K562 (cell line): Measurements from ENCODE around the gene ZNF853. TPM values are rescaled to one million over a fixed set of nuclear protein-coding genes. Genes with fewer than 3 reads are reported as not detected.

Experiments used
- BMI1 ChIP-seq: fragments of 150-350 bp; IDR thresholded peaks from 2 replicates; pipeline ENCODE4 v1.6.1; 2014; ENCODE audit warnings: low read length
- CBFA2T2 ChIP-seq: fragments of 450-650 bp; conservative IDR thresholded peaks from 2 replicates; pipeline ENCODE4 v1.6.1; 2017; ENCODE audit warnings: mild to moderate bottlenecking
- CBX1 ChIP-seq: sonication (generic); IDR thresholded peaks from 2 replicates; pipeline ENCODE4 v1.6.1; 2016; ENCODE audit warnings: antibody characterized with exemption, low read depth, mild to moderate bottlenecking
- CTBP1 ChIP-seq: fragments of 450-650 bp; IDR thresholded peaks from 2 replicates; pipeline ENCODE4 v1.6.1; 2016; ENCODE audit warnings: borderline replicate concordance
- EP300 ChIP-seq: IDR thresholded peaks from 2 replicates; pipeline ENCODE4 v1.6.1; 2012; ENCODE audit warnings: low read length, improper control_type of control experiment
- ETV6 ChIP-seq, 3 experiments: fragments of 150-350 bp in 1 of 3; sonication (generic) in 1 of 3; formaldehyde crosslinking in 1 of 3; IDR thresholded peaks; 2 replicates each; pipeline versions ENCODE4 v1.6.1 to v1.8.0; 2014 to 2022; ENCODE audit warnings: borderline replicate concordance in 2 of 3, low read depth in 2 of 3, antibody characterized with exemption in 1 of 3, low read length in 1 of 3, mild to moderate bottlenecking in 1 of 3, missing genetic modification reagents in 1 of 3
- HDAC2 ChIP-seq: fragments of 450-650 bp; IDR thresholded peaks from 2 replicates; pipeline ENCODE4 v1.6.1; 2016; ENCODE audit warnings: mild to moderate bottlenecking
- HMGN3 ChIP-seq: IDR thresholded peaks from 2 replicates; pipeline ENCODE4 v1.6.1; 2011; ENCODE audit warnings: borderline replicate concordance, low read depth, mild to moderate bottlenecking, mixed read lengths, low read length; ENCODE audit not compliant: insufficient read length; ENCODE audit errors: extremely low read depth
- MAZ ChIP-seq, 2 experiments: fragments of 450-650 bp in 1 of 2; sonication (generic) in 1 of 2; formaldehyde crosslinking; IDR thresholded peaks in 1 of 2; conservative IDR thresholded peaks in 1 of 2; 2 replicates each; pipeline versions ENCODE4 v1.4.0 to v1.5.0; 2020; ENCODE audit warnings: mild to moderate bottlenecking in 1 of 2, missing genetic modification reagents in 1 of 2
- MEF2A ChIP-seq: IDR thresholded peaks from 2 replicates; pipeline ENCODE4 v1.6.1; 2011; ENCODE audit warnings: low read depth, mild to moderate bottlenecking, low read length, moderate library complexity; ENCODE audit not compliant: control insufficient read depth
- REST ChIP-seq, 2 experiments: fragments of 450-650 bp; formaldehyde crosslinking in 1 of 2; IDR thresholded peaks; 2 replicates each; pipeline versions ENCODE4 v1.4.0 to v1.6.1; 2014 to 2020; ENCODE audit warnings: mild to moderate bottlenecking in 2 of 2, borderline replicate concordance in 1 of 2, low read depth in 1 of 2
- TCF3 ChIP-seq: sonication (generic); formaldehyde crosslinking; IDR thresholded peaks from 2 replicates; pipeline ENCODE4 v1.4.0; 2020; ENCODE audit warnings: mild to moderate bottlenecking, missing genetic modification reagents
- ZFP1 ChIP-seq: fragments of 450-650 bp; formaldehyde crosslinking; IDR thresholded peaks from 2 replicates; pipeline ENCODE4 v1.4.0; 2020; ENCODE audit warnings: mild to moderate bottlenecking, mixed read lengths
- ZKSCAN1 ChIP-seq: fragments of 150-350 bp; IDR thresholded peaks from 2 replicates; pipeline ENCODE4 v1.6.1; 2016; ENCODE audit warnings: low read depth, low read length
- ZNF134 ChIP-seq: fragments of 250-450 bp; sonication (Bioruptor Pico); conservative IDR thresholded peaks from 2 replicates; pipeline ENCODE4 v1.4.0; 2020
- ZNF77 ChIP-seq: fragments of 250-450 bp; sonication (Bioruptor Pico); IDR thresholded peaks from 2 replicates; pipeline ENCODE4 v1.5.0; 2020
- polyA plus RNA-seq, 8 experiments: library from polyadenylated mRNA; depleted of rRNA in 4 of 8; stranded (reverse) in 5 of 8; unstranded in 3 of 8; fragments of >200 nt; fragmentation: Nextera tagmentation in 2 of 8; fragmentation: Illumina TruSeq in 1 of 8; extraction: Ambion mirVana in 2 of 8; extraction: Trizol in 1 of 8; gene quantifications; 2 replicates each; pipeline versions ENCODE4 v1.2.1 to v1.2.3, GENCODE V29; 2011 to 2014; ENCODE audit warnings: inconsistent platforms in 1 of 8, missing spikeins in 1 of 8
- total RNA-seq, 7 experiments: library from RNA; depleted of rRNA in 6 of 7; stranded (reverse); fragments of >200 nt in 6 of 7; fragmentation: Illumina TruSeq in 2 of 7; extraction: Trizol in 2 of 7; gene quantifications; 2 replicates each; pipeline versions ENCODE4 v1.2.1 to v1.2.3, GENCODE V29; 2011 to 2021; ENCODE audit warnings: low replicate concordance in 1 of 7
- TF ChIP-seq, protein P1 (sequence below): IDR thresholded peaks from 2 replicates; pipeline ENCODE4 v1.6.1; 2011; ENCODE audit warnings: borderline replicate concordance, low read depth, mild to moderate bottlenecking, moderate library complexity, low read length; ENCODE audit not compliant: insufficient read depth, poor library complexity, severe bottlenecking

The ZNF853 gene
- total and polyA plus RNA-seq, 9 of the 15 experiments (the other 6 are each of a cell fraction or from before 2014, with no cell fraction given): 0.03 TPM; not detected in 8

DNA sequence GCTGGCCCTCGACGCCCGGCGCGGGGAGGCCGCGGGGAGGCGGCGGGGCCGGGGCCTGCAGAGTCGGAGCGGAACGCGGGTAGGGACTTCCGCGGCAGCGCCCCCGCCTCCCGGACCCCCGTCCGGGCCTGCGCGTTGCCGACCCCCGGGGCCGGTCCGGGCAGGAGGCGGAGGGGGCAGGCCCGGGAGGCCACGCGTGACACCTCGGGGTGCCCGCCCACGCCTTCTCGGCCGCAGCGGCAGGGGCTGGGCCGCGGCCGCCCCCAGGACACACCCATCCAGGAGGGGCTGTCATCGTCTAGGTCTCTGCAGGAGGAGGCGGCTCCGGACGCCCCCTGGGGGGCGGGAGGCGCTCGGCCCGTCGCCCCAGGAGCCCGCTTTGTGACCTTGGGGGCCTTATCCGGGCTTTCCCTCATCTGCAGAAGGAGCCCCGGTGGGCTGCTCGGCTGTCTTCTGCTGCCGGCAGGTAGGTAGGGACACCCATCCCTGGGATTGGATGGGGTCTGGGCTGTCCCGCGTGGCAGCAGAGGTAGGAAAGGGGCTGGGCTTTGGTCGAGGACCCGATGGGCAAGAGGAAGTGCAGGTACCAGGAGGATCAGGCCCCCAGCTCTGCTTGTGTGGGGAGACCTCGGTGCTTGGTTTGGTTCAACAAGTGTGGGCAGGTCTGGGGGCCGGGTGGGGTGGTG, 22.3 kb downstream of the ZNF853 start (continued):
- TF ChIP-seq ETV6 (IDR thresholded peaks at IDR 0.05; ENCODE audit: borderline replicate concordance in 1 of 2, low read depth in 2 of 2, low read length in 1 of 2) (no peak), ETV6 (CRISPR knock-in tag; IDR thresholded peaks at IDR 0.05; ENCODE audit: borderline replicate concordance) (no peak), ZKSCAN1 (0 out of 2 replicates have a peak, but pooled peaks have one; percentile 30), CBX1 (peak; percentile 47; the same call in 1 of the 2 replicates), HMGN3 (peak; percentile 76), TCF3 (no peak), EP300 (0 out of 2 replicates have a peak, but pooled peaks have one; percentile 11), MEF2A (no peak), CTBP1 (peak; percentile 69), MAZ (CRISPR knock-in tag; conservative IDR thresholded peaks at IDR 0.05 in 1 of 2, IDR thresholded peaks at IDR 0.05 in 1 of 2) (peak; percentile 74 to 89), BMI1 (no peak), CBFA2T2 (no peak), ZNF77 (CRISPR knock-in tag) (no peak), REST (IDR thresholded peaks at IDR 0.05; ENCODE audit: borderline replicate concordance) (no peak), REST (CRISPR knock-in tag; IDR thresholded peaks at IDR 0.05; ENCODE audit: low read depth) (peak; percentile 52; the same call in 1 of the 2 replicates), ZFP1 (CRISPR knock-in tag) (no peak), ZNF134 (CRISPR knock-in tag) (0 out of 2 replicates have a peak, but pooled peaks have one; percentile 22), HDAC2 (peak; percentile 63; the same call in 1 of the 2 replicates)
- TF ChIP-seq, protein P1, sequence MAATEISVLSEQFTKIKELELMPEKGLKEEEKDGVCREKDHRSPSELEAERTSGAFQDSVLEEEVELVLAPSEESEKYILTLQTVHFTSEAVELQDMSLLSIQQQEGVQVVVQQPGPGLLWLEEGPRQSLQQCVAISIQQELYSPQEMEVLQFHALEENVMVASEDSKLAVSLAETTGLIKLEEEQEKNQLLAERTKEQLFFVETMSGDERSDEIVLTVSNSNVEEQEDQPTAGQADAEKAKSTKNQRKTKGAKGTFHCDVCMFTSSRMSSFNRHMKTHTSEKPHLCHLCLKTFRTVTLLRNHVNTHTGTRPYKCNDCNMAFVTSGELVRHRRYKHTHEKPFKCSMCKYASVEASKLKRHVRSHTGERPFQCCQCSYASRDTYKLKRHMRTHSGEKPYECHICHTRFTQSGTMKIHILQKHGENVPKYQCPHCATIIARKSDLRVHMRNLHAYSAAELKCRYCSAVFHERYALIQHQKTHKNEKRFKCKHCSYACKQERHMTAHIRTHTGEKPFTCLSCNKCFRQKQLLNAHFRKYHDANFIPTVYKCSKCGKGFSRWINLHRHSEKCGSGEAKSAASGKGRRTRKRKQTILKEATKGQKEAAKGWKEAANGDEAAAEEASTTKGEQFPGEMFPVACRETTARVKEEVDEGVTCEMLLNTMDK: peak; percentile 100
